ENCODE results near the gene TRMO. TPM values are rescaled to one million over a fixed set of nuclear protein-coding genes. Genes with fewer than 3 reads are reported as not detected.

TRMO gene
- 23.9 and 26.5 TPM in 2 replicates for total RNA-seq

- H3K27ac ChIP-seq (ENCODE audit: low read depth, low read length): peak within 1 kb of the TSS; percentile 99
Measured at GRCh38 chr9:97921959-97922724, at the start of gene TRMO. TRMO (minus strand) TSS chr9:97922500; CDS start chr9:97922493, 7 bp downstream.

GRCh38 chr9:97970165-97970564, 47.9 kb upstream of the TRMO start:
- peaks cover 26% of the 10 kb centered on the region for H3K27me3 ChIP-seq (ENCODE audit: insufficient read depth, low read length)
- H3K36me3 ChIP-seq (ENCODE audit: insufficient read depth, low read length): no peaks in the 10 kb centered on the region
- no peak overlapping the region for H2AFZ ChIP-seq (ENCODE audit: low read length)
- H3K9me3 ChIP-seq (ENCODE audit: low read depth, low read length): no peaks in the 10 kb centered on the region
- no peak overlapping the region for H3K27ac ChIP-seq (ENCODE audit: low read depth, low read length)
- no peak overlapping the region for H3K4me2 ChIP-seq (ENCODE audit: insufficient read depth, low read length)
- no peak overlapping the region for H3K4me3 ChIP-seq (ENCODE audit: insufficient read depth, low read length)
- no peaks in the 10 kb centered on the region for H3K4me1 ChIP-seq (ENCODE audit: insufficient read depth, low read length)
- TF ChIP-seq CTCF (IDR thresholded peaks at IDR 0.05; ENCODE audit: extremely low read depth, low read depth, low read length): no peak
- H4K20me1 ChIP-seq (ENCODE audit: insufficient read depth, low read length): no peaks in the 10 kb centered on the region
- H3K79me2 ChIP-seq (ENCODE audit: insufficient read depth, low read length): no peaks in the 10 kb centered on the region
- DNase-seq (ENCODE audit: insufficient read length, low spot score, missing footprints): no peak

More at GRCh38 chr9:97921959-97922724, at the start of gene TRMO:
- Histone ChIP-seq H3K4me1 (ENCODE audit: insufficient read depth, low read length) (peaks cover 8% of the 10 kb centered on the region), H3K36me3 (ENCODE audit: insufficient read depth, low read length) (no peaks in the 10 kb centered on the region), H3K4me2 (ENCODE audit: insufficient read depth, low read length) (peak within 1 kb of the TSS; percentile 98), H2AFZ (ENCODE audit: low read length) (peak within 1 kb of the TSS; percentile 93), H4K20me1 (ENCODE audit: insufficient read depth, low read length) (no peaks in the 10 kb centered on the region), H3K4me3 (ENCODE audit: insufficient read depth, low read length) (peak within 1 kb of the TSS; percentile 78), H3K79me2 (ENCODE audit: insufficient read depth, low read length) (peaks cover 17% of the 10 kb centered on the region), H3K9me3 (ENCODE audit: low read depth, low read length) (no peaks in the 10 kb centered on the region), H3K27me3 (ENCODE audit: insufficient read depth, low read length) (peaks cover 14% of the 10 kb centered on the region)
- DNase-seq (ENCODE audit: insufficient read length, low spot score, missing footprints): peak; percentile 96
- peak; percentile 63 for TF ChIP-seq CTCF (IDR thresholded peaks at IDR 0.05; ENCODE audit: extremely low read depth, low read depth, low read length)

DNA sequence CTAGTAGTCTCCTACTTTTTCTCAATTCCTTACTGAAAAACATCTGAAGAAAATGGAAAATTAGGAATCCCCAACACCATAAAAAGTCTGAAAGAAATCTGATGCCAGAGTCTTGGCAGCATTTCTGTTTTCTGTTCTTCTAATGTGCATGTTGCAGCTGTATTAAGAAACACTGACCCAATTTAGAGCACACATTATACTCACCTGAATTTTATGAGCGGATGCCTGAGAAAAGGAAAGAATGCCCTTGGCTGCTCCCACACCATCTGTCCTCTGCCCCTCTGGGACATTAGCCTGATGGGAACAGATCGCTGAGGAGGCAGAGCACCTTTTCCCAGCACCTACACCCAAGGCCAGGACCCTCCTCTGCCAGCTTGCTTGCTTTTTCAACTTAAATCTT, 46.7 kb upstream of the TRMO start:
- no peak for TF ChIP-seq CTCF (IDR thresholded peaks at IDR 0.05; ENCODE audit: extremely low read depth, low read depth, low read length)
- H4K20me1 ChIP-seq (ENCODE audit: insufficient read depth, low read length): no peaks in the 10 kb centered on the region
- H3K27me3 ChIP-seq (ENCODE audit: insufficient read depth, low read length): peaks cover 27% of the 10 kb centered on the region
- H3K79me2 ChIP-seq (ENCODE audit: insufficient read depth, low read length): no peaks in the 10 kb centered on the region
- no peak overlapping the region for H2AFZ ChIP-seq (ENCODE audit: low read length)
- no peak overlapping the region for H3K27ac ChIP-seq (ENCODE audit: low read depth, low read length)
- H3K4me1 ChIP-seq (ENCODE audit: insufficient read depth, low read length): no peaks in the 10 kb centered on the region
- H3K9me3 ChIP-seq (ENCODE audit: low read depth, low read length): no peaks in the 10 kb centered on the region
- no peak overlapping the region for H3K4me2 ChIP-seq (ENCODE audit: insufficient read depth, low read length)
- no peak overlapping the region for H3K4me3 ChIP-seq (ENCODE audit: insufficient read depth, low read length)
- H3K36me3 ChIP-seq (ENCODE audit: insufficient read depth, low read length): no peaks in the 10 kb centered on the region
- DNase-seq (ENCODE audit: insufficient read length, low spot score, missing footprints): peak; percentile 67

DNA sequence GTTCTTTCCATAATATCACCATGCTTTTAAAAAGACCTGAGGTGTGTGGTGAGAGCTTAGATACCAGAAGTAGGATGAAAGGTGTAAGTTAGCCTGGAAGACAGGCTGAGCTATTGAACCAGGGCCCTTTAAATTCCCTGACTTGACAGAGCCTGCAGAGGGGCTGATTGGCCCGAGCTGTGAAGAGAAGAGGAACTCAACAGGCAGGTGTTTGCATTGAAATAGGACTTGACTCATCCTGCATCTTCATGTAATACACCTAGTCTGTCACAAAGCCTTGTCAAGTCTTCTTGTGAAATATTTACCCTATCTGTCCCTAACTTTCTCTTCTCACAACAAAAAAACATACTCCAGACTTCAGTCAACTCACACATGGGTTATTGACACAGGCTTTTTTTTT, 44.2 kb upstream of the TRMO start:
- H3K27me3 ChIP-seq (ENCODE audit: insufficient read depth, low read length): peaks cover 27% of the 10 kb centered on the region
- H3K4me3 ChIP-seq (ENCODE audit: insufficient read depth, low read length): no peak overlapping the region
- no peak overlapping the region for H2AFZ ChIP-seq (ENCODE audit: low read length)
- no peak for DNase-seq (ENCODE audit: insufficient read length, low spot score, missing footprints)
- H3K4me2 ChIP-seq (ENCODE audit: insufficient read depth, low read length): no peak overlapping the region
- no peaks in the 10 kb centered on the region for H4K20me1 ChIP-seq (ENCODE audit: insufficient read depth, low read length)
- H3K4me1 ChIP-seq (ENCODE audit: insufficient read depth, low read length): no peaks in the 10 kb centered on the region
- TF ChIP-seq CTCF (IDR thresholded peaks at IDR 0.05; ENCODE audit: extremely low read depth, low read depth, low read length): no peak
- H3K27ac ChIP-seq (ENCODE audit: low read depth, low read length): no peak overlapping the region
- H3K9me3 ChIP-seq (ENCODE audit: low read depth, low read length): no peaks in the 10 kb centered on the region
- no peaks in the 10 kb centered on the region for H3K79me2 ChIP-seq (ENCODE audit: insufficient read depth, low read length)
- H3K36me3 ChIP-seq (ENCODE audit: insufficient read depth, low read length): no peaks in the 10 kb centered on the region

Measured in osteoblast (primary cell).